Transverse colon (tissue), 3 donors: ENCODE measurements around the gene LMNTD2.

ENCODE experiments used
- POLR2A ChIP-seq: fragments of 450-650 bp; IDR thresholded peaks from one replicate; pipeline ENCODE4 v1.6.1; 2016; ENCODE audit warnings: antibody characterized with exemption, mild to moderate bottlenecking, moderate library complexity
- TF ChIP-seq, protein P1 (sequence below), 5 experiments: fragments of 200-600 bp in 3 of 5; fragments of 450-650 bp in 2 of 5; sonication (generic) in 3 of 5; IDR thresholded peaks; 1 replicate in 2 of 5; 2 replicates in 3 of 5; pipeline ENCODE4 v1.5.1; 2016 to 2017; ENCODE audit warnings: antibody characterized with exemption in 5 of 5, inconsistent platforms in 3 of 5, mild to moderate bottlenecking in 2 of 5, moderate library complexity in 1 of 5

DNA sequence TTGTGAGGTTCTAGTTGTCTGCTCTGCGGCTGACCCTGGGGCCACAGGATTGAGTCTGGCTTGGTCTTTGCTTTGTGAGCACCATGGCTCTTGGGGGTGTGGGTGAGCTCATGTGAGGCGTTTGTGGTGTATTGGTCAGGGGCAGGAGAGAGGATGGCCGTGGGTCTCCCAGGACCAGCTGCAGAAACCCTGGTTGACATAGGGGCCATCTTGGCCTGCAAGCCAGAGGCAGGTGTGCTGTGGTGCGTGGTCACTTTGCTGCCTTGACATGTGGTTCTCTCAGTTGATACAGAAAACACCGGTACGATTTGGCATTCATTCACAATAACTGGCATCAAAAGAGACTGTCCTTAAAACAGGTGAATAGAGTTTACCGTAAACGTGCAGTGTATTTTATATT is 27.0 kb upstream of the LMNTD2 start:
- TF ChIP-seq, protein P1, sequence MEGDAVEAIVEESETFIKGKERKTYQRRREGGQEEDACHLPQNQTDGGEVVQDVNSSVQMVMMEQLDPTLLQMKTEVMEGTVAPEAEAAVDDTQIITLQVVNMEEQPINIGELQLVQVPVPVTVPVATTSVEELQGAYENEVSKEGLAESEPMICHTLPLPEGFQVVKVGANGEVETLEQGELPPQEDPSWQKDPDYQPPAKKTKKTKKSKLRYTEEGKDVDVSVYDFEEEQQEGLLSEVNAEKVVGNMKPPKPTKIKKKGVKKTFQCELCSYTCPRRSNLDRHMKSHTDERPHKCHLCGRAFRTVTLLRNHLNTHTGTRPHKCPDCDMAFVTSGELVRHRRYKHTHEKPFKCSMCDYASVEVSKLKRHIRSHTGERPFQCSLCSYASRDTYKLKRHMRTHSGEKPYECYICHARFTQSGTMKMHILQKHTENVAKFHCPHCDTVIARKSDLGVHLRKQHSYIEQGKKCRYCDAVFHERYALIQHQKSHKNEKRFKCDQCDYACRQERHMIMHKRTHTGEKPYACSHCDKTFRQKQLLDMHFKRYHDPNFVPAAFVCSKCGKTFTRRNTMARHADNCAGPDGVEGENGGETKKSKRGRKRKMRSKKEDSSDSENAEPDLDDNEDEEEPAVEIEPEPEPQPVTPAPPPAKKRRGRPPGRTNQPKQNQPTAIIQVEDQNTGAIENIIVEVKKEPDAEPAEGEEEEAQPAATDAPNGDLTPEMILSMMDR (IDR thresholded peaks at IDR 0.05), result no peak
- TF ChIP-seq POLR2A, result no peak
